Measurements from ENCODE around the gene ZGLP1. TPM values are rescaled to one million over a fixed set of nuclear protein-coding genes. Genes with fewer than 3 reads are reported as not detected.

Gene ZGLP1
- total and polyA plus RNA-seq, 2 of the 13 experiments (the other 11 are each of a cell fraction or from before 2014, with no cell fraction given): 2.4 to 3.0 TPM

DNA sequence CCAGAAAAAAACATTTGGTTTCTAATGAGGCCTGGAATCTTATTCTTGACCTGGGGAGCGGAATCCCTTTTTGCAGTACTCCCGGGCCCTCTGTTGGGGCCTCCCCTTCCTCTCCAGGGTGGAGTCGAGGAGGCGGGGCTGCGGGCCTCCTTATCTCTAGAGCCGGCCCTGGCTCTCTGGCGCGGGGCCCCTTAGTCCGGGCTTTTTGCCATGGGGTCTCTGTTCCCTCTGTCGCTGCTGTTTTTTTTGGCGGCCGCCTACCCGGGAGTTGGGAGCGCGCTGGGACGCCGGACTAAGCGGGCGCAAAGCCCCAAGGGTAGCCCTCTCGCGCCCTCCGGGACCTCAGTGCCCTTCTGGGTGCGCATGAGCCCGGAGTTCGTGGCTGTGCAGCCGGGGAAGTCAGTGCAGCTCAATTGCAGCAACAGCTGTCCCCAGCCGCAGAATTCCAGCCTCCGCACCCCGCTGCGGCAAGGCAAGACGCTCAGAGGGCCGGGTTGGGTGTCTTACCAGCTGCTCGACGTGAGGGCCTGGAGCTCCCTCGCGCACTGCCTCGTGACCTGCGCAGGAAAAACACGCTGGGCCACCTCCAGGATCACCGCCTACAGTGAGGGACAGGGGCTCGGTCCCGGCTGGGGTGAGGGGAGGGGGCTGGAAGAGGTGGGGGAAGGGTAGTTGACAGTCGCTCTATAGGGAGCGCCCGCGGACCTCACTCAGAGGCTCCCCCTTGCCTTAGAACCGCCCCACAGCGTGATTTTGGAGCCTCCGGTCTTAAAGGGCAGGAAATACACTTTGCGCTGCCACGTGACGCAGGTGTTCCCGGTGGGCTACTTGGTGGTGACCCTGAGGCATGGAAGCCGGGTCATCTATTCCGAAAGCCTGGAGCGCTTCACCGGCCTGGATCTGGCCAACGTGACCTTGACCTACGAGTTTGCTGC lies 22.5 kb downstream of the ZGLP1 start, which contains the start of gene ICAM4 (continued):
- TF ChIP-seq ZNF407 (CRISPR knock-in tag; IDR thresholded peaks at IDR 0.05; ENCODE audit: not compliant biosample characterization) (peak; percentile 22), SATB2 (CRISPR knock-in tag; IDR thresholded peaks at IDR 0.05) (peak; percentile 19; the same call in 1 of the 2 replicates), RFX1 (IDR thresholded peaks at IDR 0.05) (no peak), E2F1 (CRISPR knock-in tag; IDR thresholded peaks at IDR 0.05) (0 out of 2 replicates have a peak, but pooled peaks have one; percentile 21), ZNF800 (CRISPR knock-in tag; IDR thresholded peaks at IDR 0.05) (peak; percentile 63; the same call in 1 of the 2 replicates), GABPB1 (CRISPR knock-in tag; IDR thresholded peaks at IDR 0.05) (peak; percentile 39; the same call in 1 of the 2 replicates), ZNF816 (CRISPR knock-in tag; IDR thresholded peaks at IDR 0.05; ENCODE audit: borderline replicate concordance) (0 out of 2 replicates have a peak, but pooled peaks have one; percentile 36), ZNF253 (CRISPR knock-in tag; IDR thresholded peaks at IDR 0.05; ENCODE audit: borderline replicate concordance) (0 out of 2 replicates have a peak, but pooled peaks have one; percentile 46), ZNF776 (CRISPR knock-in tag; IDR thresholded peaks at IDR 0.05) (peak; percentile 23; the same call in 1 of the 2 replicates), MAX (IDR thresholded peaks at IDR 0.05) (peak; percentile 76), TRIM24 (CRISPR knock-in tag; IDR thresholded peaks at IDR 0.05) (no peak), JUN (CRISPR knock-in tag; IDR thresholded peaks at IDR 0.05) (no peak), TP53 (CRISPR knock-in tag; conservative IDR thresholded peaks at IDR 0.05) (0 out of 2 replicates have a peak, but pooled peaks have one; percentile 57)
- TF ChIP-seq, protein P1, sequence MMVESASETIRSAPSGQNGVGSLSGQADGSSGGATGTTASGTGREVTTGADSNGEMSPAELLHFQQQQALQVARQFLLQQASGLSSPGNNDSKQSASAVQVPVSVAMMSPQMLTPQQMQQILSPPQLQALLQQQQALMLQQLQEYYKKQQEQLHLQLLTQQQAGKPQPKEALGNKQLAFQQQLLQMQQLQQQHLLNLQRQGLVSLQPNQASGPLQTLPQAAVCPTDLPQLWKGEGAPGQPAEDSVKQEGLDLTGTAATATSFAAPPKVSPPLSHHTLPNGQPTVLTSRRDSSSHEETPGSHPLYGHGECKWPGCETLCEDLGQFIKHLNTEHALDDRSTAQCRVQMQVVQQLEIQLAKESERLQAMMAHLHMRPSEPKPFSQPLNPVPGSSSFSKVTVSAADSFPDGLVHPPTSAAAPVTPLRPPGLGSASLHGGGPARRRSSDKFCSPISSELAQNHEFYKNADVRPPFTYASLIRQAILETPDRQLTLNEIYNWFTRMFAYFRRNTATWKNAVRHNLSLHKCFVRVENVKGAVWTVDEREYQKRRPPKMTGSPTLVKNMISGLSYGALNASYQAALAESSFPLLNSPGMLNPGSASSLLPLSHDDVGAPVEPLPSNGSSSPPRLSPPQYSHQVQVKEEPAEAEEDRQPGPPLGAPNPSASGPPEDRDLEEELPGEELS (CRISPR knock-in tag; IDR thresholded peaks at IDR 0.05): peak; percentile 26

Measured in HepG2 (cell line).